Stimulated activated CD8-positive, alpha-beta memory T cell treated with anti-CD3 and anti-CD28 coated beads, Interleukin-12 subunit alpha, Interleukin-12 subunit beta, amount 100 ng/mL, for 24 hours (primary cell): ENCODE measurements around the gene TM6SF1.
"Not testable (repeated sequence)": the region's sequence is repeated elsewhere in the genome, so short reads cannot be mapped to it uniquely, and the experiment has no call there.

Experiments
- DNase-seq: peaks from one replicate; pipeline ENCODE4 v3.0.0-alpha.2; 2020; ENCODE audit errors: extremely low read depth

The TM6SF1 gene

GRCh38 chr15:83106994-83107840 lies at the start of gene TM6SF1:
TSS of gene TM6SF1 (plus strand) at chr15:83107645. CDS start at chr15:83107681, 36 bp downstream.
- no peak for DNase-seq

- DNase-seq, result no peak
Measured at GRCh38 chr15:83057696-83058376, 49.6 kb upstream of the TM6SF1 start.

- no peak for DNase-seq
Measured at GRCh38 chr15:83061680-83062079, 45.8 kb upstream of the TM6SF1 start.

GRCh38 chr15:83062768-83063180 lies 44.7 kb upstream of the TM6SF1 start:
- no peak for DNase-seq

- no peak for DNase-seq
Measured at GRCh38 chr15:83063551-83063950, 43.9 kb upstream of the TM6SF1 start.

GRCh38 chr15:83064859-83065258 lies 42.6 kb upstream of the TM6SF1 start:
- no peak for DNase-seq

GRCh38 chr15:83065431-83065830 lies 42.0 kb upstream of the TM6SF1 start:
- no peak for DNase-seq

GRCh38 chr15:83066034-83066733 lies 41.3 kb upstream of the TM6SF1 start:
- no peak for DNase-seq

GRCh38 chr15:83066734-83067637 lies 40.5 kb upstream of the TM6SF1 start, which contains the start of gene BTBD1:
TSS of gene BTBD1 (minus strand) at chr15:83067252. CDS start at chr15:83067151, 101 bp downstream.
- peak; percentile 76 for DNase-seq

- no peak for DNase-seq
Measured at GRCh38 chr15:83067638-83067962, 39.8 kb upstream of the TM6SF1 start.

- DNase-seq, result no peak
Measured at GRCh38 chr15:83068054-83068453, 39.4 kb upstream of the TM6SF1 start.

GRCh38 chr15:83069211-83069642 lies 38.2 kb upstream of the TM6SF1 start:
- DNase-seq, result not testable (repeated sequence)

- no peak for DNase-seq
Measured at GRCh38 chr15:83077491-83078230, 29.8 kb upstream of the TM6SF1 start.

GRCh38 chr15:83078712-83079111 lies 28.7 kb upstream of the TM6SF1 start:
- DNase-seq, result no peak

GRCh38 chr15:83081256-83082014 lies 26.0 kb upstream of the TM6SF1 start:
- DNase-seq, result no peak

- DNase-seq, result no peak
Measured at GRCh38 chr15:83082730-83083386, 24.6 kb upstream of the TM6SF1 start.

GRCh38 chr15:83085461-83085860 lies 22.0 kb upstream of the TM6SF1 start:
- not testable (repeated sequence) for DNase-seq

- not testable (repeated sequence) for DNase-seq
Measured at GRCh38 chr15:83085864-83086552, 21.4 kb upstream of the TM6SF1 start.

- no peak for DNase-seq
Measured at GRCh38 chr15:83087576-83087975, 19.9 kb upstream of the TM6SF1 start.
